Central memory CD8-positive, alpha-beta T cell (primary cell): ENCODE measurements around the gene SCD5.

Experiments used
- ATAC-seq: fragments of 150-1000 bp; cut with Tn5 transposase; replicated peaks from 2 replicates; pipeline ENCODE4 v1.10.0; 2022; ENCODE audit warnings: mild to moderate bottlenecking, moderate FRiP score, moderate number of reproducible peaks; ENCODE audit not compliant: poor library complexity, severe bottlenecking; ENCODE audit errors: extremely low read depth
- DNase-seq, 2 donors: peaks; one replicate each; pipeline ENCODE4 v3.0.0; 2021; ENCODE audit warnings: low spot score in 2 of 2
- H3K27ac Mint-ChIP-seq: one replicate; pipeline ENCODE4 v1.8.0; 2022; ENCODE audit warnings: low read depth, mild to moderate bottlenecking, moderate library complexity, mixed read lengths
- H3K27me3 Mint-ChIP-seq: one replicate; pipeline ENCODE4 v1.8.0; 2022; ENCODE audit warnings: mixed read lengths
- H3K36me3 Mint-ChIP-seq: one replicate; pipeline ENCODE4 v1.8.0; 2022; ENCODE audit warnings: mild to moderate bottlenecking, moderate library complexity, mixed read lengths; ENCODE audit not compliant: insufficient read depth
- H3K4me1 Mint-ChIP-seq: one replicate; pipeline ENCODE4 v1.8.0; 2022; ENCODE audit warnings: mixed read lengths
- H3K4me3 Mint-ChIP-seq: one replicate; pipeline ENCODE4 v1.8.0; 2022; ENCODE audit warnings: mild to moderate bottlenecking, moderate library complexity, mixed read lengths
- H3K9me3 Mint-ChIP-seq: one replicate; pipeline ENCODE4 v1.8.0; 2022; ENCODE audit warnings: mixed read lengths

SCD5 gene

DNA sequence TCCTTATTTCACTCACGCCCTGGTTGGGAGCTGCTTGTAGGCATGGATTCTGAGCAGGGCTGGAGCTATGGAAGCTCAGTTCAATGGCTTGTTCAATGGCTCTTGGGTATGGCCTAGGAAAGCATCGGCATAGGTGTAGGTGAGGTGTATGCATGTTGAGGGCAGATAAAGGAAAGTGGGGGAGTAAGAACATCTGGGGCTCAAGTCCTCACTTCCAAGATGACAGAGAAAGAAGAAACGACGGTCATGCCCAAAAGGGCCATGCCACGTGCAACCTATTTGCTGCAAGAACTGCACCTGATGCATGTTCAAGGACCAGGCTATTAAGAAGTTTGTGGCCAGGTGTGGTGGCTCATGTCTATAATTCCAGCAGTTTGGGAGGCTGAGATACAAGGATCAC, 23.4 kb downstream of the SCD5 start:
- Mint-ChIP-seq H3K4me1 (no peaks in the 10 kb centered on the region), H3K9me3 (no peaks in the 10 kb centered on the region), H3K4me3 (no peak overlapping the region), H3K27ac (no peak overlapping the region), H3K27me3 (no peaks in the 10 kb centered on the region), H3K36me3 (no peaks in the 10 kb centered on the region)
- DNase-seq (no peak), ATAC-seq (no peak)

GRCh38 chr4:82774711-82775171, 23.9 kb downstream of the SCD5 start:
- Mint-ChIP-seq H3K9me3 (no peaks in the 10 kb centered on the region), H3K4me3 (no peak overlapping the region), H3K4me1 (no peaks in the 10 kb centered on the region), H3K27me3 (no peaks in the 10 kb centered on the region), H3K27ac (no peak overlapping the region), H3K36me3 (no peaks in the 10 kb centered on the region)
- ATAC-seq (no peak), DNase-seq (no peak)

GRCh38 chr4:82773057-82773456, 25.5 kb downstream of the SCD5 start:
- no peak for ATAC-seq
- Mint-ChIP-seq H3K27me3 (no peaks in the 10 kb centered on the region), H3K9me3 (no peaks in the 10 kb centered on the region), H3K36me3 (no peaks in the 10 kb centered on the region), H3K4me1 (no peaks in the 10 kb centered on the region), H3K27ac (no peak overlapping the region), H3K4me3 (no peak overlapping the region)
- DNase-seq = no peak

- H3K4me3 Mint-ChIP-seq = no peak overlapping the region
- ATAC-seq = no peak
- H3K36me3 Mint-ChIP-seq = no peaks in the 10 kb centered on the region
Observed at GRCh38 chr4:82770607-82771006, 28.0 kb downstream of the SCD5 start.

DNA sequence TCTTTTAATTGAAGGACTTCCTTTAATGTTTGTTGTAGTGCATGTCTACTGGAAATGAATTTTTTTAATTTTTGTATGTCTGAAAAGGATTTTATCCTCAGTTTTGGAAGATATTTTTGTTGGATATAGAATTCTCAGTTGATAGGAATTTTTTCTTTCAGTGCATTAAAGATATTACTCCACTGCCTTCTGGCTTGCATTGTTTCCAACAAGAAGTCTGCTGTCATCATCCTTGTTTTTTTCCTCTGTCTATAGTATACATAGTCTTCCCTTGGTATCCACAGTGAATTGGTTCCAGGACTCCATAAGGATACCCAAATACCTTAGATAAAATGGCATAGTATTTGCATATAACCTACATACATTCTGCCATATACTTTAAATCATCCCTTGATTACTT, 33.5 kb downstream of the SCD5 start:
- ATAC-seq = no peak
- H3K27me3 Mint-ChIP-seq = no peaks in the 10 kb centered on the region

More at GRCh38 chr4:82770607-82771006, 28.0 kb downstream of the SCD5 start:
- no peak for DNase-seq
- Mint-ChIP-seq H3K9me3 (peaks cover 13% of the 10 kb centered on the region), H3K27me3 (no peaks in the 10 kb centered on the region), H3K4me1 (no peaks in the 10 kb centered on the region), H3K27ac (no peak overlapping the region)

GRCh38 chr4:82761229-82761628, 37.4 kb downstream of the SCD5 start:
- no peak for DNase-seq
- H3K36me3 Mint-ChIP-seq = no peaks in the 10 kb centered on the region
- peaks cover 10% of the 10 kb centered on the region for H3K4me1 Mint-ChIP-seq
- peaks cover 4% of the 10 kb centered on the region for H3K9me3 Mint-ChIP-seq
- ATAC-seq = no peak
- no peaks in the 10 kb centered on the region for H3K27me3 Mint-ChIP-seq
- H3K27ac Mint-ChIP-seq = no peak overlapping the region
- no peak overlapping the region for H3K4me3 Mint-ChIP-seq

More for the DNA sequence above, 33.5 kb downstream of the SCD5 start:
- Mint-ChIP-seq H3K36me3 (no peaks in the 10 kb centered on the region), H3K4me1 (peaks cover 3% of the 10 kb centered on the region), H3K4me3 (no peak overlapping the region), H3K9me3 (peaks cover 13% of the 10 kb centered on the region), H3K27ac (no peak overlapping the region)
- no peak for DNase-seq

GRCh38 chr4:82758701-82759685, 39.6 kb downstream of the SCD5 start:
- Mint-ChIP-seq H3K4me1 (peaks cover 10% of the 10 kb centered on the region), H3K9me3 (no peaks in the 10 kb centered on the region)

GRCh38 chr4:82756061-82756460, 42.5 kb downstream of the SCD5 start:
- DNase-seq (no peak), ATAC-seq (no peak)
- peaks cover 10% of the 10 kb centered on the region for H3K4me1 Mint-ChIP-seq
- no peak overlapping the region for H3K4me3 Mint-ChIP-seq
- H3K27ac Mint-ChIP-seq = no peak overlapping the region
- no peaks in the 10 kb centered on the region for H3K9me3 Mint-ChIP-seq
- H3K36me3 Mint-ChIP-seq = no peaks in the 10 kb centered on the region
- H3K27me3 Mint-ChIP-seq = no peaks in the 10 kb centered on the region

More at GRCh38 chr4:82758701-82759685, 39.6 kb downstream of the SCD5 start:
- Mint-ChIP-seq H3K27ac (no peak overlapping the region), H3K4me3 (no peak overlapping the region), H3K27me3 (no peaks in the 10 kb centered on the region), H3K36me3 (no peaks in the 10 kb centered on the region)
- ATAC-seq = no peak
- no peak for DNase-seq

DNA sequence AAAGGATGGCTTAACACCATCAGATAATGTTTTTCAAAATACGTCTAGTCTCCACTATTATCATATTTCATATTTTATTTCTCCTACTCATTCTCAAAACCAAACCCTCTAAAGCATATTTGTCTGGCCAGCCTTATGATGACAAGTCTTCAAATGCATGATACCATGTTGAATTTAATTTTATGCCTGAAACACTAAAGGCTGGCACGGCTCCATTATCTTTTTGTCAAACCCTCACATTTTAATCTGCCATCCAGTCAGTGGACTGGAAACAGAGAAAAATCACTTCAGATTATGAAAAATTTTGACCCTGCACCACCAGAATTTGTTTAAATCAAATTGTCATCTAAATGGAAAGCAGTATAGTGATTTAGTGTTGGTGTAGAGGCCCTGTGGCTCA, 42.9 kb downstream of the SCD5 start:
- ATAC-seq = no peak
- H3K4me1 Mint-ChIP-seq = peaks cover 10% of the 10 kb centered on the region
- no peak for DNase-seq

DNA sequence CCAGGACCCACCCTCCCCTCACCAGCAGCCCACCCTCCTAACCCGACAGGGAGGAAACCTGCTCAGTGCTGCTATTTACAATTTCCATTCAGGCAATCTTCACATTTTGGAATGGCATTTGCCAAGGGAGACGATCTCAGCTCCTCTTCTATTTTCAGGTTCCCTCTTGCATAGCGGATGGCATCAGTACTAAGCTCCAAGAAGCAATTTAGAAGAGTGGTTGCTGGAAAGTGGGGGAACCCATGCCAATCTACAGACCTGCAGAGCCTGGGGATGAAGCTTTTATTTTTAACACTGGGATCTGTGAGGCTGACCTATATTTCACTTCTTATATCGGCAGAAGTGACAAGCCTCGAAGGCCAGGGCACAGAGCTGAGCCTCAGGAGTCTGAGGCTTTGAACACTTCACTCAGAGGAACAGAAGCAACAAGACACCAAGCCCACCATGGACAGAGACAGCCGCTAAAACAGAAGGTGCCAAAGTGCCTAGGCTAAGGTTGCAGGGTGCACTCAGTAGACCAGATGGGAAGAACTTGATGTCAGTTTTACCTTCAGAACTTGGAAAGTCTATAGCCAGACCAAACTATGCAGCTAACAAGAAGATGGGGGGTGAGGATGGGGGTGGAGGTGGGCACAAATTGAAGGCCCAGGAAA, 44.0 kb downstream of the SCD5 start:
- Mint-ChIP-seq H3K9me3 (no peaks in the 10 kb centered on the region), H3K27ac (no peak overlapping the region), H3K4me1 (peaks cover 1% of the 10 kb centered on the region), H3K4me3 (no peak overlapping the region), H3K36me3 (no peaks in the 10 kb centered on the region), H3K27me3 (no peaks in the 10 kb centered on the region)
- DNase-seq = no peak
- ATAC-seq = no peak

More for the DNA sequence above, 42.9 kb downstream of the SCD5 start:
- H3K27me3 Mint-ChIP-seq = no peaks in the 10 kb centered on the region
- no peak overlapping the region for H3K4me3 Mint-ChIP-seq
- no peak overlapping the region for H3K27ac Mint-ChIP-seq
- no peaks in the 10 kb centered on the region for H3K9me3 Mint-ChIP-seq
- no peaks in the 10 kb centered on the region for H3K36me3 Mint-ChIP-seq

GRCh38 chr4:82753725-82754410, 44.7 kb downstream of the SCD5 start:
- no peak for DNase-seq
- H3K4me3 Mint-ChIP-seq = no peak overlapping the region
- no peaks in the 10 kb centered on the region for H3K27me3 Mint-ChIP-seq
- no peak overlapping the region for H3K27ac Mint-ChIP-seq
- no peaks in the 10 kb centered on the region for H3K9me3 Mint-ChIP-seq
- H3K36me3 Mint-ChIP-seq = no peaks in the 10 kb centered on the region
- H3K4me1 Mint-ChIP-seq = no peaks in the 10 kb centered on the region
- ATAC-seq = no peak

GRCh38 chr4:82753238-82753637, 45.4 kb downstream of the SCD5 start:
- Mint-ChIP-seq H3K9me3 (no peaks in the 10 kb centered on the region), H3K4me3 (no peak overlapping the region), H3K27me3 (no peaks in the 10 kb centered on the region), H3K4me1 (no peaks in the 10 kb centered on the region), H3K36me3 (no peaks in the 10 kb centered on the region), H3K27ac (no peak overlapping the region)
- DNase-seq (no peak), ATAC-seq (no peak)
